ENCODE measurements around the gene CENPO.

DNA sequence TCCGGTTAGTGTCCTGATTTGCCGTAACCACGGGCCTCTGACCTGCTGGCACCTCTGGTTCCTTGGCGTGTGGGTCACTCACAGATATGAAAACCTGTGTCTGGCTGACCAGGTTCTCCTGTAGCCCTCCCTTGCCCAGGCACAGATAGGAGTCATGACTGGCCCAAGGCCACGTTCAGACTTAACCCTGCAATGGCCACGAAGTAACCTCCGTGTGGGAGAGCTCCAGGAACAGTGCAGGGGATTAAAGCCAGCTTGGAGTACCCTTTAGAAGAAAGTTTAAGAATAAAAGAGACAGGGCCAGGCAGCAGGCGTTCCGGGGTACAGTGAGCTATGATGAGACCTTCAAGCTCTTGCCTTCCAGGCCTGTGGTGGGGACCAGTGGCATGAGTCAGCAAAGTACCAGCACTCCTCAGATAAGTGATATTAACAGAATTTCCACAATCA lies 25.5 kb downstream of the CENPO start:
- TF ChIP-seq POLR2A (IDR thresholded peaks at IDR 0.05; ENCODE audit: low read depth, low read length): no peak
- TF ChIP-seq TAF1 (IDR thresholded peaks at IDR 0.05; ENCODE audit: low read depth, low read length): no peak
- no peak for TF ChIP-seq POLR2AphosphoS5 (IDR thresholded peaks at IDR 0.05; ENCODE audit: low read depth, low read length)
